ENCODE data around the gene BEND6. TPM values are rescaled to one million over a fixed set of nuclear protein-coding genes. Genes with fewer than 3 reads are reported as not detected.
A peak's percentile ranks its signal among the peaks of the same experiment; 100 is the strongest.

The BEND6 gene
- total RNA-seq (2021; fragmentation: NEBNext Ultra II Directional; extraction: Animal tissue kit (Norgen Biotek cat#: 25700)), result 10 to 100 TPM in 3 of 6 experiments, 1 to 10 TPM in 3; 9.4 to 11.0 (median 10.0) TPM
- long read RNA-seq, partial matches to known transcripts, result 1 of 12 reads
- long read RNA-seq, other reads (novel, unspliced or antisense), result 4 of 12 reads

GRCh38 chr6:56954403-56955170 lies at the start of gene BEND6:
Gene BEND6, plus strand, starts transcription at chr6:56955107. Its CDS starts 26,704 bp downstream, at chr6:56981811.
- H3K27ac Mint-ChIP-seq, result peak within 1 kb of the TSS; percentile 97
- DNase-seq, result peak; percentile 81
- peaks cover 17% of the 10 kb centered on the region for H3K36me3 Mint-ChIP-seq (ENCODE audit: low read depth)
- H3K9me3 Mint-ChIP-seq, result no peaks in the 10 kb centered on the region
- no peaks in the 10 kb centered on the region; the same call in 1 of the 2 replicates for H3K27me3 Mint-ChIP-seq (ENCODE audit: insufficient read depth)
- no peak for TF ChIP-seq CTCF (IDR thresholded peaks at IDR 0.05)
- peaks cover 80% of the 10 kb centered on the region for H3K4me1 Mint-ChIP-seq (ENCODE audit: low read depth)
- peak within 1 kb of the TSS; percentile 99 for H3K4me3 Mint-ChIP-seq

GRCh38 chr6:56905378-56905777 lies 49.5 kb upstream of the BEND6 start:
- no peaks in the 10 kb centered on the region for H3K9me3 Mint-ChIP-seq
- H3K27me3 Mint-ChIP-seq (ENCODE audit: insufficient read depth), result no peaks in the 10 kb centered on the region
- H3K4me1 Mint-ChIP-seq (ENCODE audit: low read depth), result peaks cover 83% of the 10 kb centered on the region

GRCh38 chr6:56906752-56907151 lies 48.2 kb upstream of the BEND6 start:
- Mint-ChIP-seq H3K4me3 (peak overlapping the region; percentile 46), H3K36me3 (ENCODE audit: low read depth) (0 out of 2 replicates have a peak, but pooled peaks cover 4% of the 10 kb centered on the region), H3K27me3 (ENCODE audit: insufficient read depth) (no peaks in the 10 kb centered on the region), H3K4me1 (ENCODE audit: low read depth) (peaks cover 74% of the 10 kb centered on the region), H3K27ac (peak overlapping the region; percentile 67), H3K9me3 (no peaks in the 10 kb centered on the region)
- DNase-seq, result peak; percentile 55
- no peak for TF ChIP-seq CTCF (IDR thresholded peaks at IDR 0.05)

More at GRCh38 chr6:56905378-56905777, 49.5 kb upstream of the BEND6 start:
- no peak for DNase-seq
- no peak overlapping the region for H3K4me3 Mint-ChIP-seq
- no peak overlapping the region; the same call in 1 of the 2 replicates for H3K27ac Mint-ChIP-seq
- TF ChIP-seq CTCF (IDR thresholded peaks at IDR 0.05), result no peak
- peaks cover 9% of the 10 kb centered on the region; the same call in 1 of the 2 replicates for H3K36me3 Mint-ChIP-seq (ENCODE audit: low read depth)

GRCh38 chr6:56909115-56909907 lies 45.6 kb upstream of the BEND6 start:
- Mint-ChIP-seq H3K27me3 (ENCODE audit: insufficient read depth) (no peaks in the 10 kb centered on the region), H3K4me1 (ENCODE audit: low read depth) (peaks cover 51% of the 10 kb centered on the region), H3K9me3 (no peaks in the 10 kb centered on the region), H3K36me3 (ENCODE audit: low read depth) (0 out of 2 replicates have a peak, but pooled peaks cover 4% of the 10 kb centered on the region), H3K27ac (peak overlapping the region; percentile 72), H3K4me3 (no peak overlapping the region)
- TF ChIP-seq CTCF (IDR thresholded peaks at IDR 0.05), result no peak
- DNase-seq, result peak; percentile 44

GRCh38 chr6:56911847-56912246 lies 43.1 kb upstream of the BEND6 start:
- Mint-ChIP-seq H3K4me1 (ENCODE audit: low read depth) (peaks cover 29% of the 10 kb centered on the region), H3K27me3 (ENCODE audit: insufficient read depth) (no peaks in the 10 kb centered on the region), H3K4me3 (peak overlapping the region; percentile 56), H3K27ac (peak overlapping the region; percentile 86), H3K36me3 (ENCODE audit: low read depth) (no peaks in the 10 kb centered on the region), H3K9me3 (no peaks in the 10 kb centered on the region)
- TF ChIP-seq CTCF (IDR thresholded peaks at IDR 0.05), result no peak
- peak; percentile 70 for DNase-seq

Measured in HFFc6 (cell line).